K562 (cell line): ENCODE data around the gene PLS1. TPM values are rescaled to one million over a fixed set of nuclear protein-coding genes. Genes with fewer than 3 reads are reported as not detected.
A peak's percentile ranks its signal among the peaks of the same experiment; 100 is the strongest.

Source experiments
- ATF7 ChIP-seq: fragments of 450-650 bp; IDR thresholded peaks from 2 replicates; pipeline ENCODE4 v1.7.1; 2014; ENCODE audit warnings: mild to moderate bottlenecking, moderate library complexity
- BMI1 ChIP-seq: fragments of 150-350 bp; IDR thresholded peaks from 2 replicates; pipeline ENCODE4 v1.6.1; 2014; ENCODE audit warnings: low read length
- DMBX1 ChIP-seq: fragments of 250-450 bp; sonication (Bioruptor Pico); IDR thresholded peaks from 2 replicates; pipeline ENCODE4 v1.8.0; 2022; ENCODE audit warnings: inconsistent platforms, mild to moderate bottlenecking, moderate library complexity, borderline replicate concordance
- FOXK1 ChIP-seq: sonication (generic); formaldehyde crosslinking; IDR thresholded peaks from 2 replicates; pipeline ENCODE4 v1.8.0; 2022; ENCODE audit warnings: missing genetic modification reagents, mild to moderate bottlenecking, borderline replicate concordance
- HDAC1 ChIP-seq, 2 experiments: fragments of 450-650 bp; IDR thresholded peaks; 2 replicates each; pipeline ENCODE4 v1.6.1; 2016 to 2017; ENCODE audit warnings: inconsistent platforms in 1 of 2, mild to moderate bottlenecking in 1 of 2, moderate library complexity in 1 of 2
- KDM1A ChIP-seq, 2 experiments: fragments of 450-650 bp; IDR thresholded peaks; 2 replicates each; pipeline ENCODE4 v1.6.1; 2016; ENCODE audit warnings: mild to moderate bottlenecking in 2 of 2
- NR2C2 ChIP-seq, 2 experiments: fragments of 200-800 bp in 1 of 2; sonication (Bioruptor generic) in 1 of 2; sonication (generic) in 1 of 2; formaldehyde crosslinking in 1 of 2; IDR thresholded peaks; 2 replicates each; pipeline versions ENCODE4 v1.6.1 to v1.8.0; 2016 to 2022; ENCODE audit warnings: mild to moderate bottlenecking in 1 of 2, missing compliant biosample characterization in 1 of 2, missing genetic modification characterization in 1 of 2, missing genetic modification reagents in 1 of 2
- POLR2AphosphoS2 ChIP-seq: IDR thresholded peaks from 2 replicates; pipeline ENCODE4 v1.6.1; 2012; ENCODE audit warnings: low read length, improper control_type of control experiment
- POLR2G ChIP-seq: fragments of 200-400 bp; formaldehyde crosslinking; IDR thresholded peaks from 2 replicates; pipeline ENCODE4 v1.6.1; 2017; ENCODE audit warnings: low read depth, mild to moderate bottlenecking, antibody characterized with exemption, low read length, moderate library complexity
- PPARD ChIP-seq: fragments of 250-450 bp; sonication (Bioruptor Pico); IDR thresholded peaks from 2 replicates; pipeline ENCODE4 v1.8.0; 2022; ENCODE audit warnings: inconsistent platforms, mild to moderate bottlenecking, moderate library complexity
- SAFB ChIP-seq: fragments of 200-400 bp; formaldehyde crosslinking; IDR thresholded peaks from 2 replicates; pipeline ENCODE4 v1.6.1; 2017; ENCODE audit warnings: low read depth, low read length, borderline replicate concordance
- SAP30 ChIP-seq: fragments of 200-600 bp; sonication (generic); IDR thresholded peaks from 2 replicates; pipeline ENCODE4 v1.6.1; 2012; ENCODE audit warnings: borderline replicate concordance, low read depth, mild to moderate bottlenecking, moderate library complexity, low read length, control low read depth, inconsistent platforms; ENCODE audit not compliant: insufficient read depth, poor library complexity, severe bottlenecking
- ZNF12 ChIP-seq: sonication (generic); formaldehyde crosslinking; IDR thresholded peaks from 2 replicates; pipeline ENCODE4 v1.4.0; 2020; ENCODE audit warnings: mild to moderate bottlenecking, missing genetic modification reagents
- ZNF134 ChIP-seq: fragments of 250-450 bp; sonication (Bioruptor Pico); conservative IDR thresholded peaks from 2 replicates; pipeline ENCODE4 v1.4.0; 2020
- ZNF224 ChIP-seq: sonication (generic); formaldehyde crosslinking; IDR thresholded peaks from 2 replicates; pipeline ENCODE4 v1.8.0; 2022; ENCODE audit warnings: mild to moderate bottlenecking, missing genetic modification reagents
- ZNF830 ChIP-seq: fragments of 250-450 bp; sonication (Bioruptor Pico); IDR thresholded peaks from 2 replicates; pipeline ENCODE4 v1.5.0; 2021; ENCODE audit warnings: mild to moderate bottlenecking
- polyA plus RNA-seq, 8 experiments: library from polyadenylated mRNA; depleted of rRNA in 4 of 8; stranded (reverse) in 5 of 8; unstranded in 3 of 8; fragments of >200 nt; fragmentation: Nextera tagmentation in 2 of 8; fragmentation: Illumina TruSeq in 1 of 8; extraction: Ambion mirVana in 2 of 8; extraction: Trizol in 1 of 8; gene quantifications; 2 replicates each; pipeline versions ENCODE4 v1.2.1 to v1.2.3, GENCODE V29; 2011 to 2014; ENCODE audit warnings: inconsistent platforms in 1 of 8, missing spikeins in 1 of 8
- total RNA-seq, 7 experiments: library from RNA; depleted of rRNA in 6 of 7; stranded (reverse); fragments of >200 nt in 6 of 7; fragmentation: Illumina TruSeq in 2 of 7; extraction: Trizol in 2 of 7; gene quantifications; 2 replicates each; pipeline versions ENCODE4 v1.2.1 to v1.2.3, GENCODE V29; 2011 to 2021; ENCODE audit warnings: low replicate concordance in 1 of 7
- TF ChIP-seq, protein P1 (sequence below): fragments of 450-650 bp; IDR thresholded peaks from 2 replicates; pipeline ENCODE4 v1.6.1; 2016; ENCODE audit warnings: low read depth
- TF ChIP-seq, protein P2 (sequence below): fragments of 250-450 bp; sonication (Bioruptor Pico); IDR thresholded peaks from 2 replicates; pipeline ENCODE4 v1.5.0; 2021; ENCODE audit warnings: mild to moderate bottlenecking, borderline replicate concordance

PLS1 gene
- total and polyA plus RNA-seq, 9 of the 15 experiments (the other 6 are each of a cell fraction or from before 2014, with no cell fraction given) = 6.1 to 21.3 (median 13.0) TPM

DNA sequence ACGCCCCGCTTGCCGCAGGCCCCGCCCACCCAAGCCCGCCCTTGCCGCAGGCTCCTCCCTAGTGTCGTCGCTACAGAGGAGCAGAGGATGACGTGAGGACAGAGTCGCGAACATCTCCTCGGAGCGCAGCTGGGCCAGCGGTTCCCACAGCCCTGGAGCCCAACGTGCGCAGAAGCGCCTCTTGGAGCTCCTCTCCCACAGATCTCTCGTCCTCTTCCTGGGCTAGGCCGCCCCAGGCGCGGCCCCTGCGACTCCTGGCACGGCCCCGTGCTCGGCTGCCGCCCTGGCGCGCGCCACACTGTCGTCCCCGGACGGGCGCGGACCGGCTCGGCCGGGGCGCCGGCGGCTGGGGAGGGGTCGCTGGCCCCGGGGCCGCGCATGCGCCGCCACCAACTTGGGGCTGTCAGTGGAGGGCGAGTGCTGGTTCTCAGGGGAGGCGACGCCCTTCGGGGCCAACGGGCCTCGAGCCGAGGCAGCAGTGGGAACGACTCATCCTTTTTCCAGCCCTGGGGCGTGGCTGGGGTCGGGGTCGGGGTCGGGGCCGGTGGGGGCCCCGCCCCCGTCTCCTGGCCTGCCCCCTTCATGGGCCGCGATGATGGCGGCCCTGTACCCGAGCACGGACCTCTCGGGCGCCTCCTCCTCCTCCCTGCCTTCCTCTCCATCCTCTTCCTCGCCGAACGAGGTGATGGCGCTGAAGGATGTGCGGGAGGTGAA lies 127.9 kb downstream of the PLS1 start, which contains the start of gene TRPC1 (continued):
- TF ChIP-seq HDAC1 (IDR thresholded peaks at IDR 0.05) = no peak
- TF ChIP-seq ZNF134 = no peak
- peak; percentile 33; the same call in 1 of the 2 replicates for TF ChIP-seq DMBX1
- no peak for TF ChIP-seq PPARD (CRISPR knock-in tag)
- TF ChIP-seq ATF7 = peak; percentile 74
- TF ChIP-seq, protein P1, sequence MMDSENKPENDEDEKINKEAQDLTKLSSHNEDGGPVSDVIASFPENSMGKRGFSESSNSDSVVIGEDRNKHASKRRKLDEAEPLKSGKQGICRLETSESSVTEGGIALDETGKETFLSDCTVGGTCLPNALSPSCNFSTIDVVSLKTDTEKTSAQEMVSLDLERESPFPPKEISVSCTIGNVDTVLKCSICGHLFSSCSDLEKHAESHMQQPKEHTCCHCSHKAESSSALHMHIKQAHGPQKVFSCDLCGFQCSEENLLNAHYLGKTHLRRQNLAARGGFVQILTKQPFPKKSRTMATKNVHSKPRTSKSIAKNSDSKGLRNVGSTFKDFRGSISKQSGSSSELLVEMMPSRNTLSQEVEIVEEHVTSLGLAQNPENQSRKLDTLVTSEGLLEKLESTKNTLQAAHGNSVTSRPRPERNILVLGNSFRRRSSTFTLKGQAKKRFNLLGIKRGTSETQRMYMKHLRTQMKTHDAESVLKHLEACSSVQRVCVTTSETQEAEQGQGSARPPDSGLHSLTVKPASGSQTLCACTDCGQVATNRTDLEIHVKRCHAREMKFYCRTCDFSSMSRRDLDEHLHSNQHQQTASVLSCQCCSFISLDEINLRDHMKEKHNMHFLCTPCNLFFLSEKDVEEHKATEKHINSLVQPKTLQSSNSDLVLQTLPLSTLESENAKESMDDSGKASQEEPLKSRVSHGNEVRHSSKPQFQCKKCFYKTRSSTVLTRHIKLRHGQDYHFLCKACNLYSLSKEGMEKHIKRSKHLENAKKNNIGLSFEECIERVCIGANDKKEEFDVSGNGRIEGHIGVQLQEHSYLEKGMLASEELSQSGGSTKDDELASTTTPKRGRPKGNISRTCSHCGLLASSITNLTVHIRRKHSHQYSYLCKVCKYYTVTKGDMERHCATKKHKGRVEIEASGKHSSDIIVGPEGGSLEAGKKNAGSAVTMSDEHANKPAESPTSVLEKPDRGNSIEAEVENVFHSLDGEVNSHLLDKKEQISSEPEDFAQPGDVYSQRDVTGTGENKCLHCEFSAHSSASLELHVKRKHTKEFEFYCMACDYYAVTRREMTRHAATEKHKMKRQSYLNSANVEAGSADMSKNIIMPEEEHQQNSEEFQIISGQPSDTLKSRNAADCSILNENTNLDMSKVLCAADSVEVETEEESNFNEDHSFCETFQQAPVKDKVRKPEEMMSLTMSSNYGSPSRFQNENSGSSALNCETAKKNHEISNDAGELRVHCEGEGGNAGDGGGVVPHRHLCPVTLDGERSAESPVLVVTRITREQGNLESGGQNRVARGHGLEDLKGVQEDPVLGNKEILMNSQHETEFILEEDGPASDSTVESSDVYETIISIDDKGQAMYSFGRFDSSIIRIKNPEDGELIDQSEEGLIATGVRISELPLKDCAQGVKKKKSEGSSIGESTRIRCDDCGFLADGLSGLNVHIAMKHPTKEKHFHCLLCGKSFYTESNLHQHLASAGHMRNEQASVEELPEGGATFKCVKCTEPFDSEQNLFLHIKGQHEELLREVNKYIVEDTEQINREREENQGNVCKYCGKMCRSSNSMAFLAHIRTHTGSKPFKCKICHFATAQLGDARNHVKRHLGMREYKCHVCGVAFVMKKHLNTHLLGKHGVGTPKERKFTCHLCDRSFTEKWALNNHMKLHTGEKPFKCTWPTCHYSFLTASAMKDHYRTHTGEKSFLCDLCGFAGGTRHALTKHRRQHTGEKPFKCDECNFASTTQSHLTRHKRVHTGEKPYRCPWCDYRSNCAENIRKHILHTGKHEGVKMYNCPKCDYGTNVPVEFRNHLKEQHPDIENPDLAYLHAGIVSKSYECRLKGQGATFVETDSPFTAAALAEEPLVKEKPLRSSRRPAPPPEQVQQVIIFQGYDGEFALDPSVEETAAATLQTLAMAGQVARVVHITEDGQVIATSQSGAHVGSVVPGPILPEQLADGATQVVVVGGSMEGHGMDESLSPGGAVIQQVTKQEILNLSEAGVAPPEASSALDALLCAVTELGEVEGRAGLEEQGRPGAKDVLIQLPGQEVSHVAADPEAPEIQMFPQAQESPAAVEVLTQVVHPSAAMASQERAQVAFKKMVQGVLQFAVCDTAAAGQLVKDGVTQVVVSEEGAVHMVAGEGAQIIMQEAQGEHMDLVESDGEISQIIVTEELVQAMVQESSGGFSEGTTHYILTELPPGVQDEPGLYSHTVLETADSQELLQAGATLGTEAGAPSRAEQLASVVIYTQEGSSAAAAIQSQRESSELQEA = no peak
- TF ChIP-seq ZNF12 = no peak
- TF ChIP-seq SAFB = no peak
- peak; percentile 41 for TF ChIP-seq SAP30
- TF ChIP-seq POLR2AphosphoS2 = no peak
- no peak for TF ChIP-seq ZNF830
- peak; percentile 45 to 61; a peak in 2 of 4 replicates for TF ChIP-seq KDM1A (IDR thresholded peaks at IDR 0.05)
- TF ChIP-seq, protein P2, sequence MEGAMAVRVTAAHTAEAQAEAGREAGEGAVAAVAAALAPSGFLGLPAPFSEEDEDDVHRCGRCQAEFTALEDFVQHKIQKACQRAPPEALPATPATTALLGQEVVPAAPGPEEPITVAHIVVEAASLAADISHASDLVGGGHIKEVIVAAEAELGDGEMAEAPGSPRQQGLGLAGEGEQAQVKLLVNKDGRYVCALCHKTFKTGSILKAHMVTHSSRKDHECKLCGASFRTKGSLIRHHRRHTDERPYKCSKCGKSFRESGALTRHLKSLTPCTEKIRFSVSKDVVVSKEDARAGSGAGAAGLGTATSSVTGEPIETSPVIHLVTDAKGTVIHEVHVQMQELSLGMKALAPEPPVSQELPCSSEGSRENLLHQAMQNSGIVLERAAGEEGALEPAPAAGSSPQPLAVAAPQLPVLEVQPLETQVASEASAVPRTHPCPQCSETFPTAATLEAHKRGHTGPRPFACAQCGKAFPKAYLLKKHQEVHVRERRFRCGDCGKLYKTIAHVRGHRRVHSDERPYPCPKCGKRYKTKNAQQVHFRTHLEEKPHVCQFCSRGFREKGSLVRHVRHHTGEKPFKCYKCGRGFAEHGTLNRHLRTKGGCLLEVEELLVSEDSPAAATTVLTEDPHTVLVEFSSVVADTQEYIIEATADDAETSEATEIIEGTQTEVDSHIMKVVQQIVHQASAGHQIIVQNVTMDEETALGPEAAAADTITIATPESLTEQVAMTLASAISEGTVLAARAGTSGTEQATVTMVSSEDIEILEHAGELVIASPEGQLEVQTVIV (CRISPR knock-in tag) = 0 out of 2 replicates have a peak, but pooled peaks have one; percentile 32
- no peak for TF ChIP-seq NR2C2 (CRISPR knock-in tag; IDR thresholded peaks at IDR 0.05)
- peak; percentile 85 for TF ChIP-seq NR2C2 (tag; IDR thresholded peaks at IDR 0.05)
- peak; percentile 89 for TF ChIP-seq POLR2G
- no peak for TF ChIP-seq ZNF224 (CRISPR knock-in tag)
- TF ChIP-seq FOXK1 (CRISPR knock-in tag) = no peak
- TF ChIP-seq BMI1 = no peak
